ENCODE measurements around the gene INTS6. TPM values are rescaled to one million over a fixed set of nuclear protein-coding genes. Genes with fewer than 3 reads are reported as not detected.

The INTS6 gene
- total and polyA plus RNA-seq, 2 of the 4 experiments (the other 2 are of a cell fraction): 12.9 to 42.3 TPM

DNA sequence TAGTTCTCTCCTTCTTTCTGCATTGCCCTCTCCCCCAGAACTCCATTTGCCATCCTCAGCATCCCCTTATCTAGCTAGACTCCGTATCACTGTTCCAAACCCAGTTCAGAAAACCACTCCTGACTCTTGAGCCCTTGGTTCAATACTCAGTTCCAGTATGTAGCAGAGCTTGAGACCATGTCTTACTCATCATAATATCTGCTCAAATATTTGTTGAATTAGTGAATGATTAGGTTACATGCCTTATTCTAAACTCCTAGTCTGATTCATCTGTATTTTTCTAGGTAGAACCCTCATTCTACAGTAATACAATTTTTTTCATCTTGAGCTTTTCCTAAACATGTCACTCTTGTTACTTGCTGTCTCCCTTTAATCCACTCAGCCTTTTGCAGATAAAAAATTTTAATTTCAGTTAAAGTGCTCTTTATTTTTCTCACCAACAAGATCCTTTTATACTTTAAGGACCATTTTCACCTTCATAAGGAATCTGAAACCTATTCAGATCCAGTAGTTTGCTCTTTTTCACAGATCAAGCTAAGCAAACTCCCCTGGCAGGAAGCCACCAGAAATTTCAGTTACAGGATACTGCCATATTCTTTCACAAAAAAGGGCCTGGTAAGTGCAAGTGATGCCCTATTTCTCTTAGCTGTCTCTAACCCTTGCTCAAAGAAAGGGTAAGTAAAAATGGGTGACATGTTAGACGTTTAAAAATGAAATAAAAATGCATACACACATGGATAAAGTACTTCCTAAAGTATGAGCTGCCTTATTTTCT is 23.1 kb upstream of the INTS6 start:
- Histone ChIP-seq H2AK9ac (replicated peaks; ENCODE audit: low read depth, low read length, poor library complexity) (no peak overlapping the region), H3K27ac (ENCODE audit: insufficient read depth, low read length) (no peak overlapping the region), H4K20me1 (ENCODE audit: insufficient read depth, low read length) (no peaks in the 10 kb centered on the region), H3K4me2 (ENCODE audit: low read depth, low read length) (peak overlapping the region; percentile 46; the same call in 1 of the 2 replicates), H3K27me3 (ENCODE audit: control insufficient read depth, insufficient read depth, low read length) (no peaks in the 10 kb centered on the region), H3K56ac (ENCODE audit: extremely low read depth, insufficient read depth, low read length) (no peak overlapping the region), H2BK120ac (ENCODE audit: low read depth, low read length) (peak overlapping the region; percentile 68), H2BK15ac (ENCODE audit: low read depth, low read length) (peak overlapping the region; percentile 23; the same call in 2 of the 3 replicates), H3K18ac (ENCODE audit: low read depth, low read length) (peak overlapping the region; percentile 32; the same call in 1 of the 2 replicates), H2AFZ (replicated peaks; ENCODE audit: low read length, poor library complexity) (no peak overlapping the region), H3K9me1 (ENCODE audit: insufficient read depth, low read length) (peaks cover 4% of the 10 kb centered on the region; the same call in 1 of the 2 replicates), H3K4ac (ENCODE audit: low read depth, low read length) (peak overlapping the region; percentile 29; the same call in 1 of the 2 replicates), H3K79me1 (ENCODE audit: low read depth in 1 of 2, low read length in 2 of 2) (no peaks in the 10 kb centered on the region), H3K9me3 (ENCODE audit: control insufficient read depth, insufficient read depth, low read length) (no peaks in the 10 kb centered on the region), H3K4me3 (ENCODE audit: insufficient read depth, low read depth, low read length) (no peak overlapping the region), H3K4me1 (ENCODE audit: control insufficient read depth, insufficient read depth, low read length) (peaks cover 10% of the 10 kb centered on the region), H3K9ac (ENCODE audit: low read depth, low read length) (no peak overlapping the region), H3K23ac (ENCODE audit: low read depth, low read length) (0 out of 2 replicates have a peak overlapping the region, but pooled peaks have one; percentile 63), H3K14ac (replicated peaks; ENCODE audit: low read depth, low read length) (no peak overlapping the region), H4K91ac (ENCODE audit: insufficient read depth, low read depth, low read length) (no peak overlapping the region), H2BK5ac (ENCODE audit: low read depth, low read length, poor library complexity, severe bottlenecking) (peak overlapping the region; percentile 31), H2BK20ac (ENCODE audit: low read depth, low read length) (peak overlapping the region; percentile 55; the same call in 1 of the 2 replicates), H3K36me3 (ENCODE audit: control insufficient read depth, insufficient read depth, low read length) (no peaks in the 10 kb centered on the region), H4K8ac (ENCODE audit: low read depth in 2 of 2, low read length in 2 of 2) (peak overlapping the region in 1 of 2 experiments; percentile 19; a peak in 1 of 4 replicates), H4K5ac (ENCODE audit: low read depth, low read length) (no peak overlapping the region; the same call in 1 of the 2 replicates), H2AK5ac (ENCODE audit: low read depth, low read length) (0 out of 2 replicates have a peak overlapping the region, but pooled peaks have one; percentile 35)
- in situ Hi-C loops (cut with MboI; ENCODE audit: low sequenced_read_pairs): no loop called here
- no peak for TF ChIP-seq SMC3 (IDR thresholded peaks at IDR 0.05; ENCODE audit: low read depth, low read length)
- no peak for TF ChIP-seq BHLHE40 (IDR thresholded peaks at IDR 0.05; ENCODE audit: low read depth, low read length)
- TF ChIP-seq, protein P1, sequence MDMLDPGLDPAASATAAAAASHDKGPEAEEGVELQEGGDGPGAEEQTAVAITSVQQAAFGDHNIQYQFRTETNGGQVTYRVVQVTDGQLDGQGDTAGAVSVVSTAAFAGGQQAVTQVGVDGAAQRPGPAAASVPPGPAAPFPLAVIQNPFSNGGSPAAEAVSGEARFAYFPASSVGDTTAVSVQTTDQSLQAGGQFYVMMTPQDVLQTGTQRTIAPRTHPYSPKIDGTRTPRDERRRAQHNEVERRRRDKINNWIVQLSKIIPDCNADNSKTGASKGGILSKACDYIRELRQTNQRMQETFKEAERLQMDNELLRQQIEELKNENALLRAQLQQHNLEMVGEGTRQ (IDR thresholded peaks at IDR 0.05; ENCODE audit: low read depth, low read length): no peak
- no peak; the same call in 1 of the 2 replicates for TF ChIP-seq FOS (IDR thresholded peaks at IDR 0.05; ENCODE audit: low read depth, low read length)
- no peak for TF ChIP-seq MAFK (IDR thresholded peaks at IDR 0.05; ENCODE audit: low read depth, low read length)
- no peak for TF ChIP-seq CEBPB (IDR thresholded peaks at IDR 0.05; ENCODE audit: low read depth, low read length)
- TF ChIP-seq NFE2L2 (IDR thresholded peaks at IDR 0.05; ENCODE audit: low read depth, low read length): no peak
- no CpG with 5 or more reads among the region's 2 CpGs for WGBS, 2 experiments (ENCODE audit: extremely low coverage in 2 of 2, insufficient read length in 1 of 2)
- CTCF ChIA-PET: interaction anchor here (0.5 to 0.6 kb wide), 2 partner anchors 23 to 527 kb away, joined by 3 to 5 read pairs; partner anchors contain the start of gene INTS6
- POLR2A ChIA-PET (ENCODE audit: unreplicated experiment): interaction anchor here (0.8 kb wide), 1 partner anchor 23 kb away, joined by 3 read pairs; no protein-coding TSS in a partner anchor
- intact Hi-C loops (cut with micrococcal nuclease): no loop called here
- DNase-seq (peak; percentile 74), ATAC-seq (ENCODE audit: low read depth) (peak; percentile 81)
- dilution Hi-C loops (cut with HindIII; ENCODE audit: low sequenced_read_pairs, unreplicated experiment): no loop called here
- no TSS peak for BruUV-seq (replicated peaks)
